Peyer's patch (tissue), 4 donors: Measurements from ENCODE around the gene REV3L. TPM values are rescaled to one million over a fixed set of nuclear protein-coding genes. Genes with fewer than 3 reads are reported as not detected.

Experiments used
- total RNA-seq, 4 donors: library from RNA; depleted of rRNA; stranded (reverse); fragments of >200 nt; gene quantifications; one replicate each; pipeline ENCODE4 v1.1.0, GENCODE V29; 2016

Gene REV3L
- total RNA-seq, 4 donors from 2014 or later, result 20.5 to 50.3 (median 38.0) TPM

Other genes with a start within 250 kb of the REV3L start
- 10 to 100 TPM; 34.3 to 61.1 (median 39.1) TPM for gene TRAF3IP2, start 122.7 kb upstream of the REV3L start, total RNA-seq